Stimulated activated naive B cell treated with anti-CD40 and anti-IgM and Interleukin-4, amounts not matched to agents 10 μg/mL and 1 μg/mL and 100 μg/mL, for 72 hours (primary cell): ENCODE results near the gene EIF4H.

Experiments used
- ATAC-seq, 2 donors: fragments of 150-1000 bp; cut with Tn5 transposase; replicated peaks; 2 replicates each; pipeline ENCODE4 v1.10.0; 2021; ENCODE audit warnings: moderate library complexity in 1 of 2
- DNase-seq: peaks from one replicate; pipeline ENCODE4 v3.0.0; 2021
- H3K27ac Mint-ChIP-seq: one replicate; pipeline ENCODE4 v1.8.0; 2022; ENCODE audit warnings: mild to moderate bottlenecking, mixed read lengths
- H3K27me3 Mint-ChIP-seq, 2 donors: one replicate each; pipeline ENCODE4 v1.8.0; 2022; ENCODE audit warnings: mixed read lengths in 2 of 2
- H3K36me3 Mint-ChIP-seq, 2 donors: one replicate each; pipeline ENCODE4 v1.8.0; 2022; ENCODE audit warnings: mixed read lengths in 2 of 2, mild to moderate bottlenecking in 1 of 2
- H3K4me1 Mint-ChIP-seq, 2 donors: one replicate each; pipeline ENCODE4 v1.8.0; 2022; ENCODE audit warnings: mixed read lengths in 2 of 2, mild to moderate bottlenecking in 1 of 2
- H3K4me3 Mint-ChIP-seq, 2 donors: one replicate each; pipeline ENCODE4 v1.8.0; 2022; ENCODE audit warnings: mild to moderate bottlenecking in 2 of 2, mixed read lengths in 2 of 2, moderate library complexity in 1 of 2
- H3K9me3 Mint-ChIP-seq, 2 donors: one replicate each; pipeline ENCODE4 v1.8.0; 2022; ENCODE audit warnings: mixed read lengths in 2 of 2, mild to moderate bottlenecking in 1 of 2

The EIF4H gene

GRCh38 chr7:74230446-74231231 is 56.5 kb downstream of the EIF4H start:
- Mint-ChIP-seq H3K4me3 (peak overlapping the region; percentile 12 to 33), H3K27ac (peak overlapping the region; percentile 84), H3K9me3 (no peaks in the 10 kb centered on the region), H3K27me3 (no peaks in the 10 kb centered on the region), H3K4me1 (peaks cover 34 to 67% of the 10 kb centered on the region in 2 donors), H3K36me3 (peaks cover 47 to 68% of the 10 kb centered on the region in 2 donors)
- DNase-seq (peak; percentile 53), ATAC-seq (peak; percentile 57 to 68)

DNA sequence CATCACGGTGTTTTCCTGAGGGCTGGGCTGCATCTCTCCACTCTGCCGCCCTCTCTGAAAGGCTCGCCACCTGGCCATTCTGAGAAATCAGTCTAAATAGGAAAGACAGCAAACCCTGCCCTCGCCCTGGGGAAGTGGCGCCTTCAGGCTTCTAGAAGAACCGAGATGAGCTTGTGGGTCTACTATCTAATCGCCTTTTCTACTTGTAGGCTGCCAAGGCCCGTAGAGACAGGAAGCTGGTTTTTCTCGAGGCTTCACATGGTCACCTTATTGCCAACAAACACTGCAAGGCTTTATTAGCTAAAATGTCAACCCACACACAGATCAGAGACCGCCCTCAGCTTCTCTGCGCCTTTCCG is 57.1 kb downstream of the EIF4H start:
- no peaks in the 10 kb centered on the region for H3K27me3 Mint-ChIP-seq
- H3K36me3 Mint-ChIP-seq = peaks cover 45 to 67% of the 10 kb centered on the region in 2 donors
- DNase-seq = peak; percentile 83
- H3K4me3 Mint-ChIP-seq = peak overlapping the region in 1 of 2 donors; percentile 44
- ATAC-seq = peak; percentile 90 to 94
- H3K9me3 Mint-ChIP-seq = no peaks in the 10 kb centered on the region
- peaks cover 34 to 64% of the 10 kb centered on the region in 2 donors for H3K4me1 Mint-ChIP-seq
- peak overlapping the region; percentile 84 for H3K27ac Mint-ChIP-seq

GRCh38 chr7:74233655-74234285 is 59.6 kb downstream of the EIF4H start:
- Mint-ChIP-seq H3K27me3 (no peaks in the 10 kb centered on the region), H3K27ac (no peak overlapping the region), H3K36me3 (peaks cover 51 to 72% of the 10 kb centered on the region in 2 donors), H3K9me3 (no peaks in the 10 kb centered on the region), H3K4me1 (peaks cover 27 to 48% of the 10 kb centered on the region in 2 donors), H3K4me3 (no peak overlapping the region)
- DNase-seq (no peak), ATAC-seq (no peak)

- H3K27me3 Mint-ChIP-seq = no peaks in the 10 kb centered on the region
- peaks cover 47 to 60% of the 10 kb centered on the region in 2 donors for H3K36me3 Mint-ChIP-seq
- no peak for DNase-seq
- no peaks in the 10 kb centered on the region for H3K9me3 Mint-ChIP-seq
- peaks cover 20 to 38% of the 10 kb centered on the region in 2 donors for H3K4me1 Mint-ChIP-seq
- H3K27ac Mint-ChIP-seq = peak overlapping the region; percentile 37
- H3K4me3 Mint-ChIP-seq = no peak overlapping the region
- ATAC-seq = no peak
Observed at GRCh38 chr7:74235518-74236268, 61.5 kb downstream of the EIF4H start.

- no peak for ATAC-seq
- H3K9me3 Mint-ChIP-seq = no peaks in the 10 kb centered on the region
- no peaks in the 10 kb centered on the region for H3K27me3 Mint-ChIP-seq
- H3K27ac Mint-ChIP-seq = no peak overlapping the region
- peaks cover 46 to 58% of the 10 kb centered on the region in 2 donors for H3K36me3 Mint-ChIP-seq
- H3K4me3 Mint-ChIP-seq = no peak overlapping the region
- no peak for DNase-seq
- peaks cover 18 to 37% of the 10 kb centered on the region in 2 donors for H3K4me1 Mint-ChIP-seq
Observed at GRCh38 chr7:74236284-74236683, 62.1 kb downstream of the EIF4H start.

- no peaks in the 10 kb centered on the region for H3K9me3 Mint-ChIP-seq
- H3K27me3 Mint-ChIP-seq = no peaks in the 10 kb centered on the region
- peaks cover 45 to 54% of the 10 kb centered on the region in 2 donors for H3K36me3 Mint-ChIP-seq
- H3K4me3 Mint-ChIP-seq = no peak overlapping the region
- peaks cover 27 to 40% of the 10 kb centered on the region in 2 donors for H3K4me1 Mint-ChIP-seq
- ATAC-seq (no peak), DNase-seq (no peak)
- H3K27ac Mint-ChIP-seq = no peak overlapping the region
Observed at GRCh38 chr7:74240482-74240881, 66.3 kb downstream of the EIF4H start.

DNA sequence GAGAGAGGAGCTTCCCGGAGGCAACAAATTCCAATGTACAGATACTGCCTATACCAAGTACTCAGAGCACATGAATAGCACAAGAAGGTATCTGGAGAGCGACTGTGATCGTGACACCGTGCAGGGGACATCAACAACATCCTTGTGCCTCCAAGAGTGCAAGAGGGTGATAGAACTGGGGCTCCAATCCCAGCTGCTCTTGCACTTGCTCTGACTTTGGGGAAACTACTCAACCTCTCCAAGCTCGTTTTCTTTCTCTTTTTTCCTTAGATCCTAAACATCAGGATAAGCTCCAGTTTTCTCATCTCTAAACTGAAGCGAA is 67.9 kb downstream of the EIF4H start:
- Mint-ChIP-seq H3K4me1 (peaks cover 27 to 39% of the 10 kb centered on the region in 2 donors), H3K36me3 (peaks cover 41 to 42% of the 10 kb centered on the region in 2 donors), H3K27ac (peak overlapping the region; percentile 74), H3K9me3 (no peaks in the 10 kb centered on the region), H3K27me3 (no peaks in the 10 kb centered on the region), H3K4me3 (peak overlapping the region; percentile 42 to 77)
- ATAC-seq = peak; percentile 51 to 54
- no peak for DNase-seq

DNA sequence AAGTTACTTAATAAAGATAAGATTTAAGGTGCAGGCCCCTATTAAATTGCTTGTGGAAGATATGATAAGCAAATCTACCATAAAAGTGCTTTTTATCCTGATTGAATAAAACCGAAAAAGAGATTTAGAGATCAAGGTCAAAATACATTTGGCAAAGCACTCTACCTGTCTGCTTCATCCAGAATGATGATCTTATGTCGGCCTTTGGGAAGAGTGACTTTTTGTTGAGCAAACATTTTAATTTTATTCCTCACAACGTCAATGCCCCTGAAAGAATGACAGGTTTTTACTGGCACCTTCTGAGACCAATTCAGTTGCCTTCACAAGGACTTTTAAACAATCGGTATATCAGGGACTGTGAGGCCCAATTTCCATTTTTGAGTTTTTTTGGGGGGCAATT is 72.3 kb downstream of the EIF4H start:
- Mint-ChIP-seq H3K36me3 (peaks cover 36 to 47% of the 10 kb centered on the region in 2 donors), H3K27me3 (no peaks in the 10 kb centered on the region), H3K9me3 (no peaks in the 10 kb centered on the region), H3K4me3 (no peak overlapping the region), H3K4me1 (peaks cover 21 to 34% of the 10 kb centered on the region in 2 donors), H3K27ac (no peak overlapping the region)
- ATAC-seq (no peak), DNase-seq (no peak)
